Peyer's patch (tissue), 4 donors: ENCODE measurements around the gene FGFR2.

Source experiments
- POLR2A ChIP-seq, 2 donors: fragments of 450-650 bp; IDR thresholded peaks; one replicate each; pipeline ENCODE4 v1.5.1; 2017; ENCODE audit warnings: antibody characterized with exemption in 2 of 2, mild to moderate bottlenecking in 2 of 2, moderate library complexity in 2 of 2
- TF ChIP-seq, protein P1 (sequence below), 6 experiments: fragments of 450-650 bp in 4 of 6; fragments of 200-600 bp in 2 of 6; sonication (generic) in 1 of 6; IDR thresholded peaks; one replicate each; pipeline ENCODE4 v1.5.1; 2017 to 2019; ENCODE audit warnings: antibody characterized with exemption in 6 of 6, mild to moderate bottlenecking in 3 of 6, moderate library complexity in 1 of 6

DNA sequence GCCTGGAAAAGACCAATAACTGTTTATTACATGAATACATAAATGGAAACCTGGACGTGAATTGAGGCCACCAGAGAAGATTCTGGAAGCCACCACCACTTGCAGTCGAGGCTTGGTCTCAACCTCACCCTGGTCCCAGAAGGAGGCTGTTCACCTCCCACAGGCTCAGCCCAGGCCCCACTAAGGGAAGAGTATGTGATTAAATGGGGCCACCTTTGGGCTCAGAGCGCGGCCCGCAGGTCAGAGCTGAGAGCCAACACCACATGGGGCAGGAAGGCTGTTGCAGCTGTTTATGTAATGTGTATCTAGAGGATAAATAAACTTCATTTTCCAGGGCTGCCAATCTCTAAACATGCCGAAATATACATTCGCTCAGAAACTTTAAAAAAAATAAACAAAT is 17.6 kb upstream of the FGFR2 start:
- TF ChIP-seq POLR2A (IDR thresholded peaks at IDR 0.05), result no peak
- TF ChIP-seq, protein P1, sequence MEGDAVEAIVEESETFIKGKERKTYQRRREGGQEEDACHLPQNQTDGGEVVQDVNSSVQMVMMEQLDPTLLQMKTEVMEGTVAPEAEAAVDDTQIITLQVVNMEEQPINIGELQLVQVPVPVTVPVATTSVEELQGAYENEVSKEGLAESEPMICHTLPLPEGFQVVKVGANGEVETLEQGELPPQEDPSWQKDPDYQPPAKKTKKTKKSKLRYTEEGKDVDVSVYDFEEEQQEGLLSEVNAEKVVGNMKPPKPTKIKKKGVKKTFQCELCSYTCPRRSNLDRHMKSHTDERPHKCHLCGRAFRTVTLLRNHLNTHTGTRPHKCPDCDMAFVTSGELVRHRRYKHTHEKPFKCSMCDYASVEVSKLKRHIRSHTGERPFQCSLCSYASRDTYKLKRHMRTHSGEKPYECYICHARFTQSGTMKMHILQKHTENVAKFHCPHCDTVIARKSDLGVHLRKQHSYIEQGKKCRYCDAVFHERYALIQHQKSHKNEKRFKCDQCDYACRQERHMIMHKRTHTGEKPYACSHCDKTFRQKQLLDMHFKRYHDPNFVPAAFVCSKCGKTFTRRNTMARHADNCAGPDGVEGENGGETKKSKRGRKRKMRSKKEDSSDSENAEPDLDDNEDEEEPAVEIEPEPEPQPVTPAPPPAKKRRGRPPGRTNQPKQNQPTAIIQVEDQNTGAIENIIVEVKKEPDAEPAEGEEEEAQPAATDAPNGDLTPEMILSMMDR (IDR thresholded peaks at IDR 0.05), result no peak
